Renal cortex interstitium (tissue), 11 donors: ENCODE results near the gene HBP1. TPM values are rescaled to one million over a fixed set of nuclear protein-coding genes. Genes with fewer than 3 reads are reported as not detected.

Experiments
- DNase-seq, 11 donors: peaks; one replicate each; pipeline ENCODE4 v3.0.0-alpha.2; 2013; ENCODE audit warnings: low read depth in 9 of 11, low spot score in 4 of 11; ENCODE audit errors: extremely low read depth in 1 of 11
- polyA plus RNA-seq, 3 donors: library from polyadenylated mRNA; unstranded; fragments of 120-200 nt; gene quantifications; one replicate each; pipeline ENCODE4 v1.2.1, GENCODE V29; 2013; ENCODE audit not compliant: insufficient read length in 3 of 3

Gene HBP1
- polyA plus RNA-seq, 3 donors = 110 to 155 (median 138) TPM

DNA sequence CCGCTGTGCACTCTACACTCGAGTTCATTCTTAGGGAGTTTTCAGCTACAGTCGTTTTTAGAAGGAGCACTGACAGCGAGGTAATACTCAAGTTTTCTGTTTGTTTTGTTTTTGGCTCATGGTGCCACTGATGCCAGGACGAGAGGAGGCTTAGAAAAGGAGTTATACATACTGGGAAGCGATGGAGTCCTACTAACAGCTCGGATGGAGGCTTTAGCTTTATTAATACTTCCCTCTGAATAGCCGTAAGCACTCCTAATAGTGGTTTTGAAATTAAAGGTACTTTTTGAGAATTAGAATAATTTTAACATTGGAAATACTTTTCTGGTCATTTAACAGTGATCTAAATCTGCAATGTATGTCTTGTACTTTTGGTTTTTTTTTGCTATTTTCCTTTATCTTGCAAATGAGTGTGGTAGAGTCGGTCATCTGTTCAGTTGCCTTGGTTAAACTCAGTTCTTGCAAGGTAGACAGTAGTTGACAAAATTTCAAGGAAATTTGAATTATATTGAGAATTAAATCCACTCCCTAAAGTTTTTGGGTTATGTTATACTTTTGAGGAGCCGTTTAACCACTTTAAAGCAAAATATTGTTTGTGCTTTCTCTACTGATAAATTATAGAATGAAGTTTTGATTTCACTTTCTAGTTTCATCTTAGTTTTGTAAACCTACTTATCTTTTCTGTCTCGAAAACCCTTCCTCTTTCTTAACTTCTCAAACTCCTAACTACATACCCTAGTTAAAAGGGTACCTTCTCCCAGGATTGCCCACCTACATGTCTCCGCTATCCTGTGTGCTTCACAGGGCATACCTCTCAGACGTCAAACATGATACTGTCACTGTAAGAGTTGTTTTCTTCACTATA lies 1.5 kb downstream of the HBP1 start:
- DNase-seq = no peak

DNA sequence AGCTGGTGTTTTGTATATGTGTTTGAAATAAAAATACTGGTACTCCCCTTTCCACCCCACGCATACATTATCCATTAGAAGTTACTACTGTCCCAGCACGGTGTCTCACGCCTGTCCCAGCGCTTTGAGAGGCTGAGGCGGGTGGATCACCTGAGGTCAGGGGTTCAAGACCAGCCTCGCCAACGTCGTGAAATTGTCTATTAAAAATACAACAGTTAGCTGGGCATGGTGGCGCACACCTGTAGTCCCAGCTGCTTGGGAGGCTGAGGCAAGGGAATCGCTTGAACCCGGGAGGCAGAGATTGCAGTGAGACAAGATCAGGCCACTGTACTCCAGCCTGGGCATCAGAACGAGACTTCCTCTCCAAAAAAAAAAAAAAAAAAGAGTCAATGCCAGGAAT lies 2.7 kb downstream of the HBP1 start:
- DNase-seq = no peak

DNA sequence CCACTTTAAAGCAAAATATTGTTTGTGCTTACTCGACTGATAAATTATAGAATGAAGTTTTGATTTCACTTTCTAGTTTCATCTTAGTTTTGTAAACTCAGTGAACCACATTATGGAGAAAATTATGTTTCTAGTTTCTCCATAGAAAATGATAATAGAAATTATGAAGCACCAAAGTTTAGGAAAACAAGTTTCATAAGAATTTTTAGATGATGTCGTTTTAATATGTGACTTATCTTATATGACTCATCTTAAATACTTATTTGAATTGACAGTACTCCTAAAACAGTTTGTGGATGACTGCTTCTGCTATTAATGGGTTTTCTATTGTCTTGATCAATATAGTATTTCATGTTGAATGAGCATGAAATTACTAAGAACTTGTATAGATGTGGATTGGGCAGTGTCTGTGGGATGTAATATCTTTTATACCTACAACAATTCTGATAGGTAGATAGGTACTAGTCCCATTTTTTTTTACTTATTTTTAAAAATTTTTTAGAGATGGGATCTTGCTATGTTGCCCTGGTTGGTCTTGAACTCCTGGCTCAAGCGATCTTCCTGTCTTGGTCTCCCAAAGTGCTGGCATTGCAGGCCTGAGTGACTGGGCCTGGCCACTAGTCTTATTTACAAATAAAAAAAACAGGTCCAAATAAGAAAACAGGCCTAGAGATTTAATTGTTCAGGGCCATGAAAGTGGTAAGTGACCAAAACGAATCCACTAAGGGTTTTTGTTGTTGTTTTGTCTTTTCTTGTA lies 3.7 kb downstream of the HBP1 start:
- no peak for DNase-seq

DNA sequence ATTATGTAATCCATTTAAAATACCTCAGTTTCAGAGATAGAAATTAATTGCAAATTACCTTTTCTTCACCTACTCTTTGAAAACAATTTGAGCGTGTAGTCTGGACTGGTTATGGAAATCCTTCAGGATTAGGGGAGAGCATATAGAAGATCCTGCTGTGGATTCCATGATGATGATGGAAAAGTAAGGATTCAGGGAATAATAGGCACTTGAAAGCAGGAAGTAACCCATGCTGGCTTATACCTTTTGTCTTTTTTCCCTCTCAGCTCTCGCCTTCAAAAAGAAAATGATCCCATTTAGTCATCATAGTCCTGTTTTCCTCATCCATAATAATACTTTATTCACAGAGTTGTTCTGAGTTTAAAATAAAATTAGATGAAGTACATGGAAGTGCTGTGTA lies 4.4 kb downstream of the HBP1 start:
- no peak for DNase-seq

DNA sequence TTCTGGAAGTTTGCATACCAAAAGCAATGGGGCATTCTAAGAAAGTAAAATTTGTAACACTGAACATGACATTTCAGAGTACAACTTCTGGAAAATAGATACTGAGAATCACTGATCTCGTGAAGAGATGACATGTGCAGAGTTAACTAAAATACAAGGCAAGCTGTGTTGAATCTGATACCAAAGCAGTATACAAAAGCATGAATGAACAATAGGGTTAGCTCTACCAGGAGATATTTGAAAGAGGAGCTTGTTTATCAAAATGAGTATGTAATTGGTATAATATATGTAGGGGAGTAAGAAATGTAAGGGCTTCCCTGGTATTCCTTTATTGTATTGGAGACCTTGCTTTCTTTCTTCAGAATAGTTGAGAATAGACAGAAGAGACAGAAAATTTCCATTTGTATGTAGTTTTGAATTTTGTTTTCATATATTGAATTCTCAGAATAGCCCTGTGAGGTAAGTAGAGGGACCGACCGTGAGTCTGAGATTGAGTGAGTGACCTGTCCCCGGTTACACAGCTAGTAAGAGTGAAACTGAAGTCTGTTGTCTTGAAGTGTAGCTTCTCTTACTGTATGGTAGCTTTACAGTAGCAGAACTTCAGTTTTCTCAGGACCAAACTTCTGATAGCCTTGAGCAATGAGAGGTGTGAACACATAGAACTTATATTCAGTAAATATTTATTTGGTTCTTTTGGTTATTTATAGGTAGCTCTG lies 5.0 kb downstream of the HBP1 start:
- no peak for DNase-seq

DNA sequence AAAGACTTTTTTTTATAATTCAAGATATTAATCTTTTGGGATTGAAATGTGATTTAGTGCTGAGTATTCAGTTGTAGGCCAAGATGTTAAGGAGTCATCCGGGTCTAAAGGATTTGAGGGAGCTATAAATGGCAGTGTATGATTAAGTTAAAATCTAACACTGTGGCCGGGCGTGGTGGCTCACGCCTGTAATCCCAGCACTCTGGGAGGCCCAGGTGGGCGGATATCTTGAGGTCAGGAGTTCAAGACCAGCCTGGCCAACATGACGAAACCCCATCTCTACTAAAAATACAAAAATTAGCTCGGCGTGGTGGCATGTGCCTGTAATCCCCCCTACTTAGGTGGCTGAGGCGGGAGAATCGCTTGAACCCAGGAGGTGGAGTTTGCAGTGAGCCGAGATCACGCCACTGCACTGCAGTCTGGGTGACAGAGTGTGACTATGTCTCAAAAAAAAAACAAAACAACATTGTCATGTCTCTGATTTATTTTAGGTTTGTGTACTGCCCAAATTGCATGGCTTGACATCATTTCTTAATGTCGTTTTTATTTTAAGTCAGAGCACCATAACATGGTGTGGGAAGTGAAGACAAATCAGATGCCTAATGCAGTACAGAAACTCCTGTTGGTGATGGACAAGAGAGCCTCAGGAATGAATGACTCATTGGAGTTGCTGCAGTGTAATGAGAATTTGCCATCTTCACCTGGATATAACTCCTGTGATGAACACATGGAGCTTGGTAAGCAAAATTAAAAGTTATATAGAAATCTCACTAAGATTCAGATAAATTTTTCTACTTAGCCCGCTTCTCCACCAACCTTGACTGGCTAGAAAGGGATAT lies 10.7 kb downstream of the HBP1 start:
- no peak for DNase-seq

DNA sequence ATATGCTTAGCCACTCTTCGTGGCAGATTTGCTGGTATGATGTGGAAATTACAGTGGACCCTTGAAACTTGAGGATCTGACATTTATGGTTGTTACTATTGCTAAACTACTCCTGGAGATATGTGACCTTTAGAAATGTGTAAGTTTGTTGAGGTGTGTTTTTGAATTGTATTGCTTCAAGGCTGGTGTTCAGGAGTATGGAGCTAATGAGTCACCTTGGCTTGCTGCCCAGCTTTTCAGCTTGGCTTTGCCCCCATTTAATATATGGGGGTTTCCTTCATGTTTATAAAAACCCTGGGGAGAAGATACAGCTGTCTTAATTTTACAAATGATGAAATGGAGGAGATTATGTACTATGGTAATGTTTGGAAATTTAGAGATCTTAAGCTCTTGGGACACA lies 11.6 kb downstream of the HBP1 start:
- no peak for DNase-seq

- no peak for DNase-seq
Measured at GRCh38 chr7:107181172-107181571, 12.4 kb downstream of the HBP1 start.

- DNase-seq = no peak
Measured at GRCh38 chr7:107185716-107186115, 16.9 kb downstream of the HBP1 start.

DNA sequence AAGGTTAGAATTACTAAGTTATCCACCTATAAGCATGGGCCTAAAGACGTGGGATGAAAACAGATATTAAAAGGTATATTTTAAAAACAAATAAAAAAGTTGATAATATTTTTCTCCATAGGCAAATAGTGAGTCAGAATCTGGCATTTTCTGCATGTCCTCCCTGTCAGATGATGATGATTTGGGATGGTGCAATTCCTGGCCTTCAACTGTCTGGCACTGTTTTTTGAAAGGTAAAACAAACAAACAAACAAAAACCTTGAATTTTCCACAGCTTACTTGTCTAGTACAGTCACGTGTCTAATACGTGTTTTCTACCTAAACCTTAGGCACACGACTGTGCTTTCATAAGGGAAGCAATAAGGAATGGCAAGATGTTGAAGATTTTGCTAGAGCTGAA lies 17.4 kb downstream of the HBP1 start:
- no peak for DNase-seq

DNA sequence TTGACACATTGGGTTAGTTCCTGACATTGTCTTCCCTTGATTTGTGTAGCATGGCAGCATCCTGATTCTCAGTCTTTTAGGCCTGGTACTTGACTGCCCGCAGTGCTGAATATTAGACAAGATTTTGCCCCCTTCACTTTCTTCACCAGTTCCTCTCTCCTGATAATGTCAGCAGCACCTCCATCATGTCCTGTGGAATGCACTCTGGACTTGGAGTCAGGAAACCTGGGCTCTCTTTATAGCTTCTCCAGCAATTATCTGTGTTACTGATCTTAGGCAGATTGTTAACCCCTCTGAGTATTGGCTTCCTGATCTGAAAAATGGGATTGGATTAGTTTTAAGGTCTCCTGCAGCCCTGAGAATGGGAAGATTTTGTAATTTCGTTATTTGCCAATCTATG lies 19.0 kb downstream of the HBP1 start:
- DNase-seq = no peak

DNA sequence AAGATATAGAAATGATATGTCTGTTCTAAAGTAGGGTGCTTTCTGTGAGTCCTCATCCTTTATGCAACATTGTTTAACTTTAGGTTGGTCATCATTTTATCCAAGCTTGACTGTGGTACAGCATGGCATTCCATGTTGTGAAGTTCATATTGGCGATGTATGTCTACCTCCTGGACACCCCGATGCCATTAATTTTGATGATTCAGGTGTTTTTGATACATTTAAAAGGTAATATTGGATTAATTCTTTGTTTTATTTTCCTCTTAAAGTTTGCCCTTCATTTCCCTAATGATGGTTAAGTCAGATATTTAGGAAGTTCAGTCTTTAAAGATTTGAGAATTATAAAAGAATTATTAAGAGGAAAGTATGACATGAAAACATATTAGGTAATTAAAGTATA lies 21.3 kb downstream of the HBP1 start:
- no peak for DNase-seq

GRCh38 chr7:107194052-107194451 lies 25.2 kb downstream of the HBP1 start:
- DNase-seq = no peak

DNA sequence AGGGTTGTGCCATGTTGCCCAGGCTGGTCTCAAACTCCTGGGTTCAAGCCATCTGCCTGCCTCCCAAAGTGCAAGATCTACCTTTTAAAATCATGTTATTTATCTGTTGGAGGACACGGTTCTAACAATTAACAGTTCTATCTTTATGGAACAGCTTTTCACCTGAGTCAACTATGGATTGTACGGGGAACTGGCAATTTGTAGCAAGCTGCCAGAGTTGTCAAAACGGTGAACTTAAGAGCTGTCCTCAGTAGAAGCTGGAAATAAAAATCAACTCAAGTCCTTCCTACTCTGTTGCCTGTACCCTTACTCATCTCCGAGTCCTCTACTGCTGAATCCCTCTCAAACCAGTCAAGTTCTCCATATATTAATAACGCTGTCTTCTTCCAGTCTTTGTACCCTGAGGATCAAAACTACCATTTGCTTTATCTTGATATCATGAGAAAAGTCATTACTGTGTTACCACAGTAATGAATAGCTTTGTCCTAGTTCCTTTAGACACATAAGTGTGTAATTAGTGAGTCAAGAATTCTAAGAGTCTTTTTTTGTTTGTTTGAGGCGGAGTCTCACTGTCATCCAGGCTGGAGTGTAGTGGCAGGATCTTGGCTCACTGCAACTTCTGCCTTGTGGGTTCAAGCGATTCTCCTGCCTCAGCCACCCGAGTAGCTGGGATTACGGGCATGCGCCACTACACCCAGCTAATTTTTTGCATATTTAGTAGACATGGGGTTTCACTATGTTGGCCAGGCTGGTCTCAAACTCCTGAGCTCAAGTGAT lies 28.2 kb downstream of the HBP1 start:
- no peak for DNase-seq

DNA sequence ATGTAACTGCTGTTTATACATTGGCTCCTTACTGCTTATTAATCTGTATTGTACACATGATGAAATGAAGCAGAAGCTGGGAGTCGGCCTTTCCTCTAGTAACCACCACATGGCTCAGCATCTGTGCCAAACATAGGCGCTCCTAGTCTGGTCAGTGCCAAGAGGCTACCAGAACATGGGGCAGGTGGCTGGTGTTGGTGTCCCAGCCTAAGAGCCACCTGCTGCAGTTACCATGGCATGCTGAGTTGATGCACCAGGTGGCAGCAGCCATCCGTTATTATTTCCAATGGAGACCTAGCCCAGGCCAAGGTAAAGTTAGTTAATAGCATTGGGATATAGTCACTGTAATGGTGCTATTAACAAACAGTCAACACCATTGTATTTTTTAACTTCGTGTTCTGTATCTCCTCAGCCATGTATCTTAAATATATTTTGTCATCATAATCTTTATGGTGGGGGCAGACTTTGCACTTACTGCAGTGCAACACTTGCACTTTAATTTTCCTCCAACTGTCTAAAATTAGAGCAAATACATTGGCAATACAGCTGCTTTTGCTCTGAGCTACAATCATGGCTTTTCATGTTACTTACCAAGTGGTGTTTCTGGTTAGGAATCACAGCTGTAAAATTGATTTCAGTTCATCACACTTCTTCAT lies 33.1 kb downstream of the HBP1 start:
- DNase-seq = peak in 4 of 11 donors; percentile 14 to 25 (median 16)

GRCh38 chr7:107203607-107204006 lies 34.8 kb downstream of the HBP1 start:
- no peak for DNase-seq

DNA sequence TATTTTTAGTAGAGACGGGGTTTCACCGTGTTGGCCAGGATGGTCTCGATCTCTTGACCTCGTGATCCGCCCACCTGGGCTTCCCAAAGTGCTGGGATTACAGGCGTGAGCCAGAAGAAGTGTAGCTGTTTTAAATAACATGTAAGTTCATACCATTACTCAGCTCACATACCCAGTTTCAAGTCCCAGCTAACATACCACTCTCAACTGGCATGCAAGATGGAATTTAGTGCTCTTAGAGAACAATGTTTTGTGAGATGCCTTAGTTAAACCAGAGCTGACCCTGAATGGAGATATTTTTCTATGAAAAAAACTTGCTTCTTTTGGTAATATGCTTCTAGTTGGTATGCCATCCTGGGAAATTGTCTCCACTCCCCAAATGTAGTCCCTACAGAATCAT lies 37.3 kb downstream of the HBP1 start:
- no peak for DNase-seq

GRCh38 chr7:107206706-107207105 lies 37.9 kb downstream of the HBP1 start:
- DNase-seq = no peak
